Kidney (tissue), 14 donors: ENCODE measurements around the gene METTL25B. TPM values are rescaled to one million over a fixed set of nuclear protein-coding genes. Genes with fewer than 3 reads are reported as not detected.

Experiments
- DNase-seq, 5 donors: peaks; one replicate each; pipeline ENCODE4 v3.0.0-alpha.2; 2013 to 2020
- FAIRE-seq: peaks from 2 replicates; lab custom pipeline; 2012; peaks lifted over from hg19 to GRCh38; lab: Jason Lieb, UNC
- H3K27ac ChIP-seq, 2 donors: one replicate each; pipeline ENCODE4 v1.7.0; 2013; ENCODE audit warnings: low read depth in 2 of 2, low read length in 2 of 2, inconsistent platforms in 1 of 2
- H3K27me3 ChIP-seq: one replicate; pipeline ENCODE4 v1.7.1; 2013; ENCODE audit warnings: low read length, inconsistent platforms; ENCODE audit not compliant: control insufficient read depth, insufficient read depth
- H3K36me3 ChIP-seq, 3 donors: one replicate each; pipeline versions ENCODE4 v1.7.0 to v1.7.1; 2013; ENCODE audit warnings: low read length in 3 of 3, control low read depth in 1 of 3, inconsistent platforms in 1 of 3; ENCODE audit not compliant: insufficient read depth in 3 of 3, control insufficient read depth in 2 of 3
- H3K4me1 ChIP-seq, 3 donors: one replicate each; pipeline versions ENCODE4 v1.7.0 to v1.7.1; 2013; ENCODE audit warnings: low read length in 3 of 3, inconsistent platforms in 1 of 3, low read depth in 1 of 3; ENCODE audit not compliant: control insufficient read depth in 2 of 3, insufficient read depth in 2 of 3
- H3K4me3 ChIP-seq, 3 donors: one replicate each; pipeline versions ENCODE4 v1.7.0 to v1.8.1; 2013; ENCODE audit warnings: low read length in 3 of 3, control low read depth in 1 of 3, inconsistent platforms in 1 of 3
- H3K9ac ChIP-seq, 3 donors: one replicate each; pipeline versions ENCODE4 v1.7.0 to v1.7.1; 2013; ENCODE audit warnings: low read length in 3 of 3, control low read depth in 1 of 3, inconsistent platforms in 1 of 3
- H3K9me3 ChIP-seq, 3 donors: one replicate each; pipeline versions ENCODE4 v1.7.0 to v1.7.1; 2013; ENCODE audit warnings: low read length in 3 of 3, control low read depth in 1 of 3, inconsistent platforms in 1 of 3; ENCODE audit not compliant: control insufficient read depth in 2 of 3, insufficient read depth in 1 of 3
- CTCF ChIP-seq: IDR thresholded peaks from 3 replicates; pipeline ENCODE4 v1.5.1; 2012; ENCODE audit warnings: mild to moderate bottlenecking, moderate library complexity, borderline replicate concordance; ENCODE audit not compliant: insufficient read depth; ENCODE audit errors: extremely low read depth
- intact Hi-C: fragments of 100-400 bp; cut with DNase I; formaldehyde crosslinking; loops from one replicate; pipeline ENCODE4 v1.11.1; 2022
- polyA plus RNA-seq: library from polyadenylated mRNA; stranded (reverse); fragments of 350-450 nt; fragmentation: Illumina TruSeq; extraction: RNeasy Lipid Tissue Mini Kit (QIAGEN cat#74804); gene quantifications from one replicate; pipeline ENCODE4 v1.2.3, GENCODE V29; 2014; ENCODE audit warnings: low read depth, low replicate concordance; ENCODE audit not compliant: insufficient read depth
- total RNA-seq: library from RNA; stranded (reverse); fragmentation: NEBNext Ultra II Directional; extraction: Animal tissue kit (Norgen Biotek cat#: 25700); gene quantifications from one replicate; pipeline ENCODE4 v1.2.1, GENCODE V29; 2021
- donor health status: control.
- donor health status: control.
- donor health status: control.
- donor health status: control.
- donor health status: control.
- donor health status: DM: yes; HTN: yes; CAD: no.
- donor health status: Normal renal cell carcinoma (clear cell type).

METTL25B gene
- total and polyA plus RNA-seq, 2 donors from 2014 or later = 29.4 to 35.2 TPM

GRCh38 chr1:156714830-156715229 lies 13.4 kb upstream of the METTL25B start:
- no peak overlapping the region for H3K9ac ChIP-seq
- no peak overlapping the region for H3K4me3 ChIP-seq
- no peaks in the 10 kb centered on the region for H3K9me3 ChIP-seq
- TF ChIP-seq CTCF = no peak
- peaks cover 0 to 3% (median under 1%) of the 10 kb centered on the region in 3 donors for H3K36me3 ChIP-seq
- DNase-seq (no peak), FAIRE-seq (no peak)
- H3K4me1 ChIP-seq = no peaks in the 10 kb centered on the region
- no peak overlapping the region for H3K27ac ChIP-seq
- intact Hi-C loops = no loop called here
- no peaks in the 10 kb centered on the region for H3K27me3 ChIP-seq

DNA sequence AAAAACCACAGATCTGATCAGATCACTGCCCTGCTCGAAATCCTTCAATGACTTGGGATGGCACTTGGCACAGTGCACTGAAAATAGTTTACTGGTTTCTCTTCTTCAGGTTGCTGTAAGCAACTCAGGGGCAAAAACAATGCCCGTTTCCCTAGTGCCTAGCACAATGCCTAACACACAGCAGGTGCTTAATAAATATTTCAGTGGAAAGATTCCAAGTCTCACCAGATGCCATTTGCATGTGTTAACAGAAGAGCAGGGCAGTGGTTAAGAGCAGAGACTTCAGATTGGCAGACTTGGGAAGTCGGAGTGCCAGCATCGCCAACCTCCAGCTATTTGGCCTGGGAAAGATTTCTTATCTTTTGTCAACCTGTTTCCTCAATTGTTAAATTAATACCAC lies 10.9 kb upstream of the METTL25B start:
- FAIRE-seq (no peak), DNase-seq (no peak)
- H3K36me3 ChIP-seq = peaks cover 0 to 14% (median 9%) of the 10 kb centered on the region in 3 donors
- H3K4me1 ChIP-seq = no peaks in the 10 kb centered on the region
- H3K9ac ChIP-seq = no peak overlapping the region
- H3K27me3 ChIP-seq = no peaks in the 10 kb centered on the region
- H3K9me3 ChIP-seq = no peaks in the 10 kb centered on the region
- intact Hi-C loops = no loop called here
- no peak overlapping the region for H3K27ac ChIP-seq
- TF ChIP-seq CTCF = no peak
- no peak overlapping the region for H3K4me3 ChIP-seq

DNA sequence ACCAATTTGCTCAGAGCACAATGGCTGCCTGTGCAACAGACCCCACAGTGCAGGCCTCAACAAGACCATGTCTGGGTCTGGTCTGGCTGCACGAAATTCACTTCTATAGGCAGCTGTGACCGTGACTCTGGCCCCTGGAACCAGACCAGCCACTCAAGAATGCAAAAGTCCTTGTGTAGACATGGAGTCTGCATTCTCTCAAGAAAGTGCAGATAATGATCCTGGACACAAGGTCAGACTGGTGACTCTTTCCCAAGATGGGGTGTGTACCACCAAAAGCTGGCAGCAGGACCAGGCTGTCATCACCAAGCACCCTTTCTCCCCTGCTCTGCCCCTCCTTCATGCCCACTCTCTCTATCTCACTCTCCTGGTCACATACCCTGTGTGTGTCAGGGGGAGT lies 7.1 kb upstream of the METTL25B start:
- H3K27me3 ChIP-seq = no peaks in the 10 kb centered on the region
- H3K9ac ChIP-seq = no peak overlapping the region
- FAIRE-seq = no peak
- no peak for DNase-seq
- no peaks in the 10 kb centered on the region for H3K9me3 ChIP-seq
- peaks cover 0 to 30% (median 20%) of the 10 kb centered on the region in 3 donors for H3K36me3 ChIP-seq
- intact Hi-C loops = no loop called here
- peaks cover 1 to 11% (median 6%) of the 10 kb centered on the region in 3 donors for H3K4me1 ChIP-seq
- TF ChIP-seq CTCF = no peak
- no peak overlapping the region for H3K27ac ChIP-seq
- no peak overlapping the region for H3K4me3 ChIP-seq

GRCh38 chr1:156721535-156721934 lies 6.7 kb upstream of the METTL25B start:
- intact Hi-C loops = no loop called here
- Histone ChIP-seq H3K9ac (no peak overlapping the region), H3K4me1 (peaks cover 3 to 15% (median 6%) of the 10 kb centered on the region in 3 donors), H3K27ac (no peak overlapping the region), H3K36me3 (peaks cover 0 to 30% (median 20%) of the 10 kb centered on the region in 3 donors), H3K9me3 (no peaks in the 10 kb centered on the region), H3K4me3 (no peak overlapping the region), H3K27me3 (no peaks in the 10 kb centered on the region)
- FAIRE-seq (no peak), DNase-seq (no peak)
- no peak for TF ChIP-seq CTCF
